ENCODE results near the gene OPCML. TPM values are rescaled to one million over a fixed set of nuclear protein-coding genes. Genes with fewer than 3 reads are reported as not detected.

Gene OPCML
- total RNA-seq, 1 donor from 2014 or later: 1.2 TPM

GRCh38 chr11:132779497-132779896 lies 752.8 kb downstream of the OPCML start:
- Mint-ChIP-seq H3K27me3 (ENCODE audit: low read depth) (peaks cover 6% of the 10 kb centered on the region), H3K4me1 (peaks cover 15% of the 10 kb centered on the region), H3K36me3 (ENCODE audit: low read depth) (no peaks in the 10 kb centered on the region), H3K27ac (ENCODE audit: unreplicated experiment) (no peak overlapping the region), H3K9me3 (no peaks in the 10 kb centered on the region), H3K4me3 (no peak overlapping the region)
- no peak for DNase-seq (ENCODE audit: low read depth, low spot score)
- no peak for TF ChIP-seq CTCF (conservative IDR thresholded peaks at IDR 0.05)

GRCh38 chr11:132777067-132777975 lies 755.0 kb downstream of the OPCML start:
- no peak for DNase-seq (ENCODE audit: low read depth, low spot score)
- no peak overlapping the region for H3K4me3 Mint-ChIP-seq
- peaks cover 27% of the 10 kb centered on the region for H3K4me1 Mint-ChIP-seq
- H3K36me3 Mint-ChIP-seq (ENCODE audit: low read depth): no peaks in the 10 kb centered on the region
- no peaks in the 10 kb centered on the region for H3K9me3 Mint-ChIP-seq
- peaks cover 17% of the 10 kb centered on the region for H3K27me3 Mint-ChIP-seq (ENCODE audit: low read depth)
- TF ChIP-seq CTCF (conservative IDR thresholded peaks at IDR 0.05): no peak
- no peak overlapping the region for H3K27ac Mint-ChIP-seq (ENCODE audit: unreplicated experiment)

- TF ChIP-seq CTCF (conservative IDR thresholded peaks at IDR 0.05): no peak
- H3K36me3 Mint-ChIP-seq (ENCODE audit: low read depth): no peaks in the 10 kb centered on the region
These were observed 758.5 kb downstream of the OPCML start for GRCh38 chr11:132773751-132774150.

GRCh38 chr11:132772703-132773545 lies 759.4 kb downstream of the OPCML start:
- Mint-ChIP-seq H3K4me3 (no peak overlapping the region), H3K27me3 (ENCODE audit: low read depth) (peaks cover 17% of the 10 kb centered on the region), H3K36me3 (ENCODE audit: low read depth) (no peaks in the 10 kb centered on the region), H3K27ac (ENCODE audit: unreplicated experiment) (no peak overlapping the region), H3K9me3 (no peaks in the 10 kb centered on the region), H3K4me1 (peaks cover 39% of the 10 kb centered on the region)
- DNase-seq (ENCODE audit: low read depth, low spot score): no peak
- TF ChIP-seq CTCF (conservative IDR thresholded peaks at IDR 0.05): no peak

More at GRCh38 chr11:132773751-132774150, 758.5 kb downstream of the OPCML start:
- H3K4me1 Mint-ChIP-seq: peaks cover 43% of the 10 kb centered on the region
- peaks cover 17% of the 10 kb centered on the region for H3K27me3 Mint-ChIP-seq (ENCODE audit: low read depth)
- H3K27ac Mint-ChIP-seq (ENCODE audit: unreplicated experiment): no peak overlapping the region
- no peak for DNase-seq (ENCODE audit: low read depth, low spot score)
- H3K4me3 Mint-ChIP-seq: no peak overlapping the region
- H3K9me3 Mint-ChIP-seq: no peaks in the 10 kb centered on the region

- Mint-ChIP-seq H3K4me1 (peaks cover 35% of the 10 kb centered on the region), H3K9me3 (no peaks in the 10 kb centered on the region), H3K4me3 (no peak overlapping the region), H3K36me3 (ENCODE audit: low read depth) (no peaks in the 10 kb centered on the region), H3K27ac (ENCODE audit: unreplicated experiment) (no peak overlapping the region), H3K27me3 (ENCODE audit: low read depth) (peaks cover 17% of the 10 kb centered on the region)
- no peak for DNase-seq (ENCODE audit: low read depth, low spot score)
- TF ChIP-seq CTCF (conservative IDR thresholded peaks at IDR 0.05): no peak
These were observed 760.6 kb downstream of the OPCML start for GRCh38 chr11:132771746-132772145.

Measured in neural crest cell (in vitro differentiated cells).